K562 (cell line): ENCODE results near the gene KRTAP3-3. TPM values are rescaled to one million over a fixed set of nuclear protein-coding genes. Genes with fewer than 3 reads are reported as not detected.

Source experiments
- ATAC-seq: fragments of 200-7000 bp; cut with Tn5 transposase; 3 replicates; pipeline ENCODE4 v1.9.1; 2020; ENCODE audit warnings: moderate library complexity
- BruUV-seq: library from RNA; stranded (reverse); fragments of 400-500 nt; replicated peaks from 2 replicates; lab custom pipeline; 2021; lab: Mats Ljungman, UMichigan
- CTCF ChIA-PET: fragments of 300-600 bp; formaldehyde crosslinking; extraction: SDS; loops from one replicate; lab custom pipeline; 2021; ENCODE audit warnings: low intra/inter-chr PET ratio; lab: Yijun Ruan, JAX
- POLR2A ChIA-PET: fragments of 300-600, 350-650 bp; sonication (Branson Sonifier 250); formaldehyde crosslinking; extraction: SDS; loops from one replicate; lab custom pipeline; 2021; ENCODE audit warnings: antibody characterized with exemption, inconsistent platforms; lab: Yijun Ruan, JAX
- DNase-seq, 4 experiments: peaks; one replicate each; pipeline versions ENCODE4 v3.0.0 to v3.0.0-alpha.2; 2011 to 2018; ENCODE audit warnings: low spot score in 3 of 4, mixed read lengths in 3 of 4; ENCODE audit errors: extremely low read depth in 1 of 4
- FAIRE-seq: peaks from 2 replicates; lab custom pipeline; 2011; peaks lifted over from hg19 to GRCh38; lab: Jason Lieb, UNC
- H2AFZ ChIP-seq: 2 replicates; pipeline ENCODE4 v1.6.0; 2011; ENCODE audit warnings: low read depth, low read length, control low read depth, inconsistent platforms
- H3K27ac ChIP-seq: fragments of 200-600 bp; 3 replicates; pipeline ENCODE4 v1.8.0; 2011; ENCODE audit warnings: low read depth, mild to moderate bottlenecking, control low read depth, inconsistent platforms, low read length, moderate library complexity, mixed read lengths; ENCODE audit errors: extremely low read depth
- H3K27me3 ChIP-seq, 2 experiments: fragments of 300-600 bp in 1 of 2; 2 replicates in 1 of 2; 3 replicates in 1 of 2; pipeline versions ENCODE4 v1.6.0 to v1.8.0; 2011; ENCODE audit warnings: inconsistent platforms in 2 of 2, low read length in 2 of 2, mild to moderate bottlenecking in 1 of 2, mixed read lengths in 1 of 2, moderate library complexity in 1 of 2; ENCODE audit not compliant: control insufficient read depth in 2 of 2, insufficient read depth in 2 of 2
- H3K36me3 ChIP-seq: fragments of 300-600 bp; 3 replicates; pipeline ENCODE4 v1.8.0; 2011; ENCODE audit warnings: mild to moderate bottlenecking, low read length, inconsistent platforms; ENCODE audit not compliant: control insufficient read depth, insufficient read depth
- H3K4me1 ChIP-seq, 2 experiments: fragments of 200-600 bp in 1 of 2; replicated peaks in 1 of 2; 2 replicates in 1 of 2; 3 replicates in 1 of 2; pipeline versions ENCODE4 v1.5.1 to v1.8.0; 2011; ENCODE audit warnings: inconsistent platforms in 2 of 2, low read length in 2 of 2, mild to moderate bottlenecking in 1 of 2, mixed read lengths in 1 of 2, moderate library complexity in 1 of 2; ENCODE audit not compliant: control insufficient read depth in 2 of 2, insufficient read depth in 2 of 2
- H3K4me2 ChIP-seq: 2 replicates; pipeline ENCODE4 v1.6.1; 2011; ENCODE audit warnings: low read length, control low read depth, inconsistent platforms, mixed read lengths; ENCODE audit not compliant: insufficient read depth
- H3K4me3 ChIP-seq: fragments of 200-600 bp; sonication (generic), shearing (Covaris generic); 2 replicates; pipeline ENCODE4 v1.5.1; 2016; ENCODE audit warnings: control low read depth, inconsistent platforms
- H3K79me2 ChIP-seq: fragments of 200-600 bp; 3 replicates; pipeline ENCODE4 v1.8.0; 2011; ENCODE audit warnings: low read length, inconsistent platforms; ENCODE audit not compliant: control insufficient read depth, insufficient read depth
- H3K9ac ChIP-seq, 2 experiments: 2 replicates each; pipeline versions ENCODE4 v1.6.0 to v1.6.1; 2011; ENCODE audit warnings: low read depth in 2 of 2, low read length in 2 of 2, control low read depth in 1 of 2, inconsistent platforms in 1 of 2, mild to moderate bottlenecking in 1 of 2, mixed read lengths in 1 of 2; ENCODE audit not compliant: insufficient read depth in 1 of 2
- H3K9me1 ChIP-seq: one replicate; pipeline ENCODE4 v1.6.0; 2011; ENCODE audit warnings: inconsistent platforms, mild to moderate bottlenecking, low read length, moderate library complexity; ENCODE audit not compliant: control insufficient read depth, insufficient read depth
- H3K9me3 ChIP-seq: replicated peaks from 2 replicates; pipeline ENCODE4 v1.5.1; 2011; ENCODE audit warnings: low read depth, low read length, inconsistent platforms; ENCODE audit not compliant: control insufficient read depth, insufficient read depth
- H4K20me1 ChIP-seq: replicated peaks from 2 replicates; pipeline ENCODE4 v1.6.1; 2011; ENCODE audit warnings: low read length, inconsistent platforms, mixed read lengths; ENCODE audit not compliant: control insufficient read depth, insufficient read depth
- CREBBP ChIP-seq: IDR thresholded peaks from one replicate; pipeline ENCODE4 v1.6.1; 2012; ENCODE audit warnings: low read depth, mild to moderate bottlenecking, control low read depth, inconsistent platforms, low read length
- ETS2 ChIP-seq: IDR thresholded peaks from 2 replicates; pipeline ENCODE4 v1.6.1; 2016; ENCODE audit warnings: borderline replicate concordance, missing genetic modification characterization, mild to moderate bottlenecking, moderate library complexity, missing compliant biosample characterization; ENCODE audit not compliant: poor library complexity, severe bottlenecking
- HSF4 ChIP-seq: fragments of 250-450 bp; sonication (Bioruptor Pico); IDR thresholded peaks from 2 replicates; pipeline ENCODE4 v2.1.2; 2022; ENCODE audit warnings: mild to moderate bottlenecking, moderate library complexity, borderline replicate concordance
- MTA2 ChIP-seq: fragments of 450-650 bp; IDR thresholded peaks from 2 replicates; pipeline ENCODE4 v1.6.1; 2016; ENCODE audit warnings: low read depth
- NFIX ChIP-seq: fragments of 250-450 bp; sonication (Bioruptor Pico); IDR thresholded peaks from 2 replicates; pipeline ENCODE4 v1.4.0; 2020; ENCODE audit warnings: low read depth, mild to moderate bottlenecking, moderate library complexity
- POLR3G ChIP-seq: IDR thresholded peaks from 2 replicates; pipeline ENCODE4 v1.6.1; 2011; ENCODE audit not compliant: insufficient read length, insufficient replicate concordance; ENCODE audit errors: extremely low read depth
- TAF7 ChIP-seq: fragments of 450-650 bp; IDR thresholded peaks from 2 replicates; pipeline ENCODE4 v1.6.1; 2016; ENCODE audit warnings: missing genetic modification characterization, missing compliant biosample characterization
- XRCC4 ChIP-seq: IDR thresholded peaks from one replicate; pipeline ENCODE4 v1.6.1; 2011; ENCODE audit not compliant: insufficient read depth, insufficient read length; ENCODE audit errors: extremely low read depth
- ZHX1 ChIP-seq: fragments of 150-350 bp; conservative IDR thresholded peaks from 2 replicates; pipeline ENCODE4 v1.6.1; 2014; ENCODE audit warnings: low read length
- ZNF146 ChIP-seq: IDR thresholded peaks from one replicate; pipeline ENCODE4 v1.6.1; 2018; ENCODE audit warnings: missing compliant biosample characterization; ENCODE audit not compliant: unreplicated experiment
- ZZZ3 ChIP-seq: fragments of 450-650 bp; IDR thresholded peaks from 2 replicates; pipeline ENCODE4 v1.6.1; 2016; ENCODE audit warnings: antibody characterized with exemption, mild to moderate bottlenecking, moderate library complexity
- WGBS: fragments of 100-300 bp; shearing (Covaris generic); methylation state at CpG from one replicate; pipeline ENCODE4 v1.1.6; 2016; ENCODE audit warnings: low coverage, mixed read lengths; ENCODE audit not compliant: insufficient coverage; ENCODE audit errors: missing lambda C conversion rate; 5-methylcytosine and 5-hydroxymethylcytosine counted together
- in situ Hi-C: fragments of 300-500 bp; cut with MboI; formaldehyde crosslinking; loops from 4 replicates; pipeline ENCODE4 v1.15.0; 2018; ENCODE audit warnings: inconsistent platforms, mixed read lengths
- intact Hi-C: fragments of 100-400 bp; cut with micrococcal nuclease; formaldehyde crosslinking; loops from 2 replicates; pipeline ENCODE4 v1.14.2; 2022
- polyA plus RNA-seq, 8 experiments: library from polyadenylated mRNA; depleted of rRNA in 4 of 8; stranded (reverse) in 5 of 8; unstranded in 3 of 8; fragments of >200 nt; fragmentation: Nextera tagmentation in 2 of 8; fragmentation: Illumina TruSeq in 1 of 8; extraction: Ambion mirVana in 2 of 8; extraction: Trizol in 1 of 8; gene quantifications; 2 replicates each; pipeline versions ENCODE4 v1.2.1 to v1.2.3, GENCODE V29; 2011 to 2014; ENCODE audit warnings: inconsistent platforms in 1 of 8, missing spikeins in 1 of 8
- total RNA-seq, 7 experiments: library from RNA; depleted of rRNA in 6 of 7; stranded (reverse); fragments of >200 nt in 6 of 7; fragmentation: Illumina TruSeq in 2 of 7; extraction: Trizol in 2 of 7; gene quantifications; 2 replicates each; pipeline versions ENCODE4 v1.2.1 to v1.2.3, GENCODE V29; 2011 to 2021; ENCODE audit warnings: low replicate concordance in 1 of 7

The KRTAP3-3 gene
- total and polyA plus RNA-seq, 9 of the 15 experiments (the other 6 are each of a cell fraction or from before 2014, with no cell fraction given) = not detected

DNA sequence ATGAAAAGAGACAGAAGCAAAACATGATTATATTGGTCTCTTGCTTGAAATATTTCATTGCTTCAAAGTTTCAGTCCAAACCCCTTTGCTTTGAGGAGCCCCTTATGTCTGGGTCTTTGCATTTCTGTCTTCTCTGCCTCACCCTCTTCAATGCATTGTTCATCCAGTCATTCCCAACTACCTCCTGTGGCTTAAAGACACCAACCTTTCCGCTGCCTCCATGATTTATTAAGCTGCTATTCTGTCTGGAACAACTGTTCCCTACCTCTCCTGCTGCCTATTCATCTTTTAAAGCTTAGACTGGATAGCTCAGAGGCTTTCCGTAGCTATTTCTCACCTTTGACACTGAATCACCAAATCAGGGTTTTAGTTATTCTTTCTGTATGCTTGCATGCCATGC lies 3.4 kb upstream of the KRTAP3-3 start (continued):
- TF ChIP-seq POLR3G (no peak), ZZZ3 (no peak), ZNF146 (CRISPR knock-in tag) (no peak), NFIX (CRISPR knock-in tag) (no peak)

GRCh38 chr17:40996829-40997228 lies 2.9 kb upstream of the KRTAP3-3 start:
- no peak overlapping the region for H3K27ac ChIP-seq
- no peak overlapping the region for H2AFZ ChIP-seq
- DNase-seq (no peak), ATAC-seq (no peak), FAIRE-seq (no peak)
- in situ Hi-C loops (no loop called here), intact Hi-C loops (no loop called here)
- no peaks in the 10 kb centered on the region for H3K9me3 ChIP-seq
- no peaks in the 10 kb centered on the region for H3K79me2 ChIP-seq
- ChIA-PET CTCF (no interaction called here), POLR2A (interaction anchor here (0.6 to 2.0 kb wide), 2 partner anchors 17 to 280 kb away, joined by 4 to 8 read pairs; no protein-coding TSS in a partner anchor)
- no peaks in the 10 kb centered on the region for H3K36me3 ChIP-seq
- no peak overlapping the region for H3K9ac ChIP-seq
- BruUV-seq = no TSS peak
- H3K4me2 ChIP-seq = no peak overlapping the region
- WGBS = 0% methylated on average over 4 of the region's 4 CpGs
- H3K9me1 ChIP-seq = no peaks in the 10 kb centered on the region
- H4K20me1 ChIP-seq = no peaks in the 10 kb centered on the region
- H3K27me3 ChIP-seq = peaks cover 0 to 5% of the 10 kb centered on the region in 2 experiments; a peak in 2 of 5 replicates
- H3K4me3 ChIP-seq = no peak overlapping the region
- no peaks in the 10 kb centered on the region for H3K4me1 ChIP-seq
- TF ChIP-seq CREBBP (no peak), HSF4 (CRISPR knock-in tag) (no peak), ZHX1 (no peak), MTA2 (no peak), TAF7 (no peak), XRCC4 (no peak), ETS2 (tag) (no peak)
